Measurements from ENCODE around the gene CR1. TPM values are rescaled to one million over a fixed set of nuclear protein-coding genes. Genes with fewer than 3 reads are reported as not detected.

Gene CR1
- total RNA-seq, result 1 to 10 TPM in 1 of 2 donors, under 1 TPM in 1; 0.33 to 1.3 TPM

DNA sequence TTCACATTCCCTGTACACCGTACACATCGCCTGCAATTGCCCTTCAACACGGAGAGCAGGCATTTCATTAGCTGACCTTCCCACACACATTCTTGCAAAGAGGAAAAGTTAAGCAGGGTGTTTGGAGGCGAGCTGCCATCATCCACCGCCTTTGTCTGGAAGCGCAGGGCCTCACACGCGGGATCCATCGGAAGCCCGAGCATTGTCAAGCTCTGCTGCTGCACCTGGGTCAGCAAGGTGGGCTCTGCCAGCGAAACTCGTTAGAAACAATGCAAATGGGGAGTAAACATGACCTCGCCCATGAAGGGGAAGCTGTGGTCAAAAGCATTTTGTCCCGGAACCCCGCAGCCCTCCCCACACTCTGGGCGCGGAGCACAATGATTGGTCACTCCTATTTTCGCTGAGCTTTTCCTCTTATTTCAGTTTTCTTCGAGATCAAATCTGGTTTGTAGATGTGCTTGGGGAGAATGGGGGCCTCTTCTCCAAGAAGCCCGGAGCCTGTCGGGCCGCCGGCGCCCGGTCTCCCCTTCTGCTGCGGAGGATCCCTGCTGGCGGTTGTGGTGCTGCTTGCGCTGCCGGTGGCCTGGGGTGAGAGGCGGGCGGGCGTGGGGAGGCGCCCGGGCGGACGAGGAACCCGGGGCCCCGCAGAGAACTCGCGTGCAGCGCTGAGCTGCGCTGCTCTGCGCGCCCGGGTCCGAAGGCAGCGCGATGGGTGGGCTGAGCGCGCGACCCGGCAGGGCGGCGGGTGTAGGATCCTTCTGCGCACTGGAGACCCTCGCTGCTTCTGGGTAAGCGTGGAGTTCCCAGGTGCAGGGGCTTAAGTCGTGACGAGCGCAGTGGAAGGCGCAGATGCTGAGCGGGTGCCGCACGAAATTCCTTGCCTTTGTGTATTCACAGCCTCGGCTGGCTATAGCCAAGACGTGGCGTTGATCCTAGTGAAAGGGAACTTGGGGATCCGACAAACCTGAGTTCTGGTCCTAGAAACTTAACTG is at the start of gene CR1:
Gene CR1, plus strand, starts transcription at position 357 of the 992 bp plus-strand sequence. Its CDS starts 111 bp downstream, at position 468.
- no peak for TF ChIP-seq POLR2A (IDR thresholded peaks at IDR 0.05)
- TF ChIP-seq, protein P1, sequence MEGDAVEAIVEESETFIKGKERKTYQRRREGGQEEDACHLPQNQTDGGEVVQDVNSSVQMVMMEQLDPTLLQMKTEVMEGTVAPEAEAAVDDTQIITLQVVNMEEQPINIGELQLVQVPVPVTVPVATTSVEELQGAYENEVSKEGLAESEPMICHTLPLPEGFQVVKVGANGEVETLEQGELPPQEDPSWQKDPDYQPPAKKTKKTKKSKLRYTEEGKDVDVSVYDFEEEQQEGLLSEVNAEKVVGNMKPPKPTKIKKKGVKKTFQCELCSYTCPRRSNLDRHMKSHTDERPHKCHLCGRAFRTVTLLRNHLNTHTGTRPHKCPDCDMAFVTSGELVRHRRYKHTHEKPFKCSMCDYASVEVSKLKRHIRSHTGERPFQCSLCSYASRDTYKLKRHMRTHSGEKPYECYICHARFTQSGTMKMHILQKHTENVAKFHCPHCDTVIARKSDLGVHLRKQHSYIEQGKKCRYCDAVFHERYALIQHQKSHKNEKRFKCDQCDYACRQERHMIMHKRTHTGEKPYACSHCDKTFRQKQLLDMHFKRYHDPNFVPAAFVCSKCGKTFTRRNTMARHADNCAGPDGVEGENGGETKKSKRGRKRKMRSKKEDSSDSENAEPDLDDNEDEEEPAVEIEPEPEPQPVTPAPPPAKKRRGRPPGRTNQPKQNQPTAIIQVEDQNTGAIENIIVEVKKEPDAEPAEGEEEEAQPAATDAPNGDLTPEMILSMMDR (IDR thresholded peaks at IDR 0.05), result no peak
- H3K4me1 ChIP-seq, result peaks cover 11% of the 10 kb centered on the region
- intact Hi-C loops (cut with DNase I), result no loop called here
- H3K4me3 ChIP-seq, result no peak within 1 kb of the TSS
- WGBS, 2 donors, result 6 to 14% methylated on average over 23 to 35 of the region's 68 CpGs
- ATAC-seq (peak; percentile 24), DNase-seq (peak in 3 of 4 donors; percentile 16 to 38 (median 25))
- no peaks in the 10 kb centered on the region for H3K9me3 ChIP-seq
- H3K36me3 ChIP-seq (replicated peaks in 1 of 2; ENCODE audit: insufficient read depth in 1 of 2, low read depth in 2 of 2), result no peaks in the 10 kb centered on the region
- H3K27me3 ChIP-seq, result peaks cover 0 to 20% of the 10 kb centered on the region in 2 donors
- H3K27ac ChIP-seq, result no peak within 1 kb of the TSS

DNA sequence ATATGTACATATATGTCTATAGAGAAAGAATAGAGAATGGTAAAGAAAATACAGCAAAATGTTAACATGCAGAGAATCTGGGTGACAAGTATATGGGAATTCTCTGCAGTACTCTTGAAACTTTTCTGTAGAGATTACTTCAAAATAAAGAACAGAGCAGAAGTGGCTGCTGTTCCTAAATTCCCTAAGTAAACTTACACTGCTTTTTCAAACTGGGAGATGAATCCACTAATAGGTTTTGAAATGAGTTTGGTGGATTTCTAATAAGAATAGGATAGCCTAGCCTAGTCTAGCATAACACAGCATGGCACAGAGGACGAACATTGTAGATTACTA is 42.3 kb upstream of the CR1 start:
- Histone ChIP-seq H3K27ac (no peak overlapping the region), H3K4me1 (peaks cover 17% of the 10 kb centered on the region), H3K27me3 (no peaks in the 10 kb centered on the region), H3K36me3 (replicated peaks in 1 of 2; ENCODE audit: insufficient read depth in 1 of 2, low read depth in 2 of 2) (no peaks in the 10 kb centered on the region), H3K9me3 (no peaks in the 10 kb centered on the region), H3K4me3 (no peak overlapping the region)
- TF ChIP-seq, protein P1 (IDR thresholded peaks at IDR 0.05), result no peak
- no peak for TF ChIP-seq POLR2A (IDR thresholded peaks at IDR 0.05)
- intact Hi-C loops (cut with DNase I), result no loop called here
- 3 to 11% methylated on average over 1 of the region's 1 CpG for WGBS, 2 donors
- DNase-seq (no peak), ATAC-seq (no peak)

DNA sequence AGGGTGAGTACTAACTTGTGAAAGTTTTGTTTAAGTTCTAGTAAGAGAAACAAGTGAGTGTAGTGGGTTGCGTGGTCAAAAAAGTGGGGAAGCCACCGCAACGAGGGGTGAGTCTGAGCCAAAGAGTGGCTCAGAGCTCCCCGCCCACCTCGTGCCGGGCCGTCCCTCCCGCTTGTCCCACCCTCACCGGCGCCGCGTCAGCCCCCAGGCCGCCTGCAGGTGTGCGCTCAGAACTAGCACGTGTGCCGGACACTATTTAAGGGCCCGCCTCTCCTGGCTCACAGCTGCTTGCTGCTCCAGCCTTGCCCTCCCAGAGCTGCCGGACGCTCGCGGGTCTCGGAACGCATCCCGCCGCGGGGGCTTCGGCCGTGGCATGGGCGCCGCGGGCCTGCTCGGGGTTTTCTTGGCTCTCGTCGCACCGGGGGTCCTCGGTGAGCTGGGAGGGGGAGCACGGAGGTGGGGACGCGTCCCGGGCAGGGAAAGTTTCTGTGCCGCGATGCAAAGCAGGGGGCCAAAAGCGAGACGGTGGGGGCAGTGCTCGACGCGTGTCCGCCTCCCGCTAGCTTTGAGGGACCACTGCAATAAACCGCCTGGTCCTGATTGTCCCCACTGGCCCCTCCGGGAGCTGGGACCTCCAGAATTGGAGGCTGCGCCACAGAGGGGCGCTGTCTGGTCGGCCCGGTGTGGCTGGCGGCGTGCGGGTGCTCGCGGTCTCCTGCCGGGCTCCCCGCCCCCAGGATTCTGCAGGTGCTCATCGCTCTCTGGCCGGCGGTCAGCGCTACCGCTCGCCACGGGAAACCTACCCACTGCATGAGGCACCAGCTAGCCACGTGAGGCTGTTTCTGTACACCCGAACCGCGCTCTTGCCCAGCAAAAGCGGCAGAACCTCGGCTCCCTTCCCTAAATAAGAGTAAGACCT is 41.7 kb upstream of the CR1 start, which contains the start of gene CR2:
Gene CR2, plus strand, starts transcription at position 283 of the 919 bp plus-strand sequence. Its CDS starts 91 bp downstream, at position 374.
- ATAC-seq (peak; percentile 91), DNase-seq (peak; percentile 54 to 79 (median 66))
- TF ChIP-seq, protein P1 (IDR thresholded peaks at IDR 0.05), result peak in 4 of 7 experiments; percentile 5 to 32 (median 22)
- TF ChIP-seq POLR2A (IDR thresholded peaks at IDR 0.05), result no peak
- Histone ChIP-seq H3K27me3 (no peaks in the 10 kb centered on the region), H3K36me3 (replicated peaks in 1 of 2; ENCODE audit: insufficient read depth in 1 of 2, low read depth in 2 of 2) (no peaks in the 10 kb centered on the region), H3K4me3 (peak within 1 kb of the TSS in 1 of 2 donors; percentile 18), H3K27ac (no peak within 1 kb of the TSS), H3K4me1 (peaks cover 17% of the 10 kb centered on the region), H3K9me3 (no peaks in the 10 kb centered on the region)
- WGBS, 2 donors, result 1% methylated on average over 23 to 71 of the region's 75 CpGs
- intact Hi-C loops (cut with DNase I), result no loop called here

DNA sequence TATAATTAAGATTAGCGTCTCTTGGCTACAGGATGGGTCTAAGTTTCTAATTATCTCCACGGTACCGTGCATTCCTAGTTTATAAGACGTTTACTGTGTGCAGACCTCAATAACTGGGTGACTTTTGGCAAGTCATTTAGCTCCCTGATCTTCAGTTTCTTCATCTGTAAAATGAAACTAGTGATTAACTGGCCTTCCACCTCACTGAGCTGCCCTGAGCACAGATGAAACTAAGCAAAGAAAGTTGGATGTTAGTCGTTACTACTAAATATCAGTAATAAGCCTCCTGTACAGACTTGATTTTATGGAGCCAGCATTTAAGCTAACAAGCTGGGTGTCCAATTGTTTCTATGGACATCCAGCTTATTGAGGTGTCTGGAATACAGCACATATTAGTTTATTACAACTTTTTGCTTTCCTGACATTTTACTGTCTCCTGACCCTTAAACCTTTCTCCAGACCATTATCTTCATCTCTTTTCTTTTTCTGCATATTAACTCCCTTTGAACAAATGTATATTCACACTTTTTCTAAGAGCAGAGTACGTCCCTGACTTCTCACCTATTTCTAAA is 40.7 kb upstream of the CR1 start:
- no peak for DNase-seq
- Histone ChIP-seq H3K27me3 (no peaks in the 10 kb centered on the region), H3K9me3 (no peaks in the 10 kb centered on the region), H3K36me3 (replicated peaks in 1 of 2; ENCODE audit: insufficient read depth in 1 of 2, low read depth in 2 of 2) (no peaks in the 10 kb centered on the region), H3K4me1 (peaks cover 17% of the 10 kb centered on the region), H3K4me3 (no peak overlapping the region), H3K27ac (no peak overlapping the region)
- TF ChIP-seq POLR2A (IDR thresholded peaks at IDR 0.05), result no peak
- TF ChIP-seq, protein P1 (IDR thresholded peaks at IDR 0.05), result no peak
- 49% methylated on average over 6 of the region's 6 CpGs for WGBS, 2 donors
- intact Hi-C loops (cut with DNase I), result no loop called here
- no peak for ATAC-seq

Measured in body of pancreas (tissue), 4 donors.